ENCODE measurements around the gene PLSCR4.

The PLSCR4 gene

DNA sequence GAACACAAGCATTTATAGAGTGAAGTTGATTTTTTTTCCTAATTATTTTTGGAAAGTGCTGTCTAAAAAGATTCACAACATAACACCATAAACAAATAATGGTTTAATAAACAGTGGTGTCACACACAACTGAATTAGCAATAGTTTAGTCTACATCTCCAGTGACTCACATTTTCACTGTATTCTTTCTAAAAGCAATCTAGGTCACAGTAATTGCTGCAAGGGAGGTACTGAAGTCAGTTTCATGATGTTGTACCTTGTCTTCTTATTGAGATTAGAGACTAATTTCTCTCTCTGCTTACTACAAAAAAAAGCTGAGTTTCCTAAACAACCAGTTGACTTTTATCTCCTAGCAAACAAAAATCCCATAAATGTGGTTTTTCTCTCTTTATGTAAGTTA lies 29.6 kb downstream of the PLSCR4 start:
- H3K27ac ChIP-seq = no peak overlapping the region
- TF ChIP-seq, protein P1, sequence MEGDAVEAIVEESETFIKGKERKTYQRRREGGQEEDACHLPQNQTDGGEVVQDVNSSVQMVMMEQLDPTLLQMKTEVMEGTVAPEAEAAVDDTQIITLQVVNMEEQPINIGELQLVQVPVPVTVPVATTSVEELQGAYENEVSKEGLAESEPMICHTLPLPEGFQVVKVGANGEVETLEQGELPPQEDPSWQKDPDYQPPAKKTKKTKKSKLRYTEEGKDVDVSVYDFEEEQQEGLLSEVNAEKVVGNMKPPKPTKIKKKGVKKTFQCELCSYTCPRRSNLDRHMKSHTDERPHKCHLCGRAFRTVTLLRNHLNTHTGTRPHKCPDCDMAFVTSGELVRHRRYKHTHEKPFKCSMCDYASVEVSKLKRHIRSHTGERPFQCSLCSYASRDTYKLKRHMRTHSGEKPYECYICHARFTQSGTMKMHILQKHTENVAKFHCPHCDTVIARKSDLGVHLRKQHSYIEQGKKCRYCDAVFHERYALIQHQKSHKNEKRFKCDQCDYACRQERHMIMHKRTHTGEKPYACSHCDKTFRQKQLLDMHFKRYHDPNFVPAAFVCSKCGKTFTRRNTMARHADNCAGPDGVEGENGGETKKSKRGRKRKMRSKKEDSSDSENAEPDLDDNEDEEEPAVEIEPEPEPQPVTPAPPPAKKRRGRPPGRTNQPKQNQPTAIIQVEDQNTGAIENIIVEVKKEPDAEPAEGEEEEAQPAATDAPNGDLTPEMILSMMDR (conservative IDR thresholded peaks at IDR 0.05) = no peak
- no peak for TF ChIP-seq ZFX (IDR thresholded peaks at IDR 0.05)

GRCh38 chr3:146218880-146219866 lies 31.7 kb downstream of the PLSCR4 start:
- no peak overlapping the region for H3K27ac ChIP-seq
- no peak for TF ChIP-seq ZFX (IDR thresholded peaks at IDR 0.05)
- TF ChIP-seq, protein P1 (conservative IDR thresholded peaks at IDR 0.05) = peak; percentile 87

DNA sequence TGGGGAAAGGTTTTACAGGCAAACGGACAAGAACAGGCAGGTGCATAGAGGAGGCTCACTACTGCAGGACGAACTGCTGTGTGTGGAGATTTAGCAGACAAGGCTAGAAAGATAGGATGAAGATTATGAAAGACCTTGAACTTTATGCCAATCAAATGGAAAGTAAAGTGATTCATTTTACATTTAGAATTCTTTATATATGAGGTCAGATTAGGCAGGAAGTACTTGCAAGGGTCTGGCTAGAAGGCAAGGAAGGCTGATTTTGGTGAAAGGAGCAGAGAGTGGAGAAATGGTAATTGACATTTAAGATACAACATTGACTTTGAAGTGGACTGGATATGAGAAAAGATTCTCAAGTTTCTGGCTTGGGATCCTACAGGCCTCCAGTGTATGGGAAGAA lies 33.6 kb downstream of the PLSCR4 start:
- no peak for TF ChIP-seq ZFX (IDR thresholded peaks at IDR 0.05)
- no peak overlapping the region for H3K27ac ChIP-seq

DNA sequence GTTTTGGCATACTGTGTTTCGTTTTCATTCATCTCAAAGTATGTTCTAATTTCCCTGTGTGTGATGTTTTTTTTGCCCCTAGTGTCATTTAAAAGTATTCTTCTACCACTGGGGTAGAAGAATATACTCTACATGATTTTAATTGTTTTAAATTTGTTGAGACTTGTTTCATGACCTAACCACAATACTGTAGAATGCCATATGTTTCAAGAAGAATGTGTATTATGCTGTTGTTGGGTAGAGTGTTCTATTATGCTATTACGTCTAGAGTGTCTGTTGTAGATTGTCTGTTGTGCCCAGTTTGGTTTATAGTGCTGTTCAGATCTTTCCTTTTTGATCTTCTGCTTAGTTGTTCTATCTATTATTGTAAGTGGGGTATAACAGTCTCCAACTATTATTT lies 36.4 kb downstream of the PLSCR4 start:
- TF ChIP-seq, protein P1 (conservative IDR thresholded peaks at IDR 0.05) = no peak
- TF ChIP-seq ZFX (IDR thresholded peaks at IDR 0.05) = no peak
- H3K27ac ChIP-seq = no peak overlapping the region

DNA sequence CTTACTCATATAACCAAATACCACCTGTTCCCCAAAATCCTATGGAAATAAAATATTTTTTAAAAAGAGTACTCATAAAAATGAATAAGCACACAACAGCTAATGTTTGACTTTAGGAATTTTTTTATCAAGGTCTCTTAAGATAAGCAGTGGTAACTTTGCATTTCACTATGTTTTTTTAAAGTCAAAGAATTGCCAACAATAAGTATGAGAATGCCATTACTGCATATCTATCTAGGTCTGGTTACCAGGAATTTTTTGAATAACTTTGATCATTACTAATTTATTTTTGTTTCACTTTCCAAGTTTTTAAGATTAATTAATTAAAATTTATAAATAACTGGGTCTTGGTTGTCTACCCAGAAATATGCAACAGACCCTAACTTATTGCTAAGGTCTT lies 41.5 kb downstream of the PLSCR4 start:
- no peak overlapping the region for H3K27ac ChIP-seq
- TF ChIP-seq, protein P1 (conservative IDR thresholded peaks at IDR 0.05) = no peak
- no peak for TF ChIP-seq ZFX (IDR thresholded peaks at IDR 0.05)

GRCh38 chr3:146203776-146204175 lies 47.1 kb downstream of the PLSCR4 start:
- TF ChIP-seq ZFX (IDR thresholded peaks at IDR 0.05) = no peak
- TF ChIP-seq, protein P1 (conservative IDR thresholded peaks at IDR 0.05) = no peak
- no peak overlapping the region for H3K27ac ChIP-seq

DNA sequence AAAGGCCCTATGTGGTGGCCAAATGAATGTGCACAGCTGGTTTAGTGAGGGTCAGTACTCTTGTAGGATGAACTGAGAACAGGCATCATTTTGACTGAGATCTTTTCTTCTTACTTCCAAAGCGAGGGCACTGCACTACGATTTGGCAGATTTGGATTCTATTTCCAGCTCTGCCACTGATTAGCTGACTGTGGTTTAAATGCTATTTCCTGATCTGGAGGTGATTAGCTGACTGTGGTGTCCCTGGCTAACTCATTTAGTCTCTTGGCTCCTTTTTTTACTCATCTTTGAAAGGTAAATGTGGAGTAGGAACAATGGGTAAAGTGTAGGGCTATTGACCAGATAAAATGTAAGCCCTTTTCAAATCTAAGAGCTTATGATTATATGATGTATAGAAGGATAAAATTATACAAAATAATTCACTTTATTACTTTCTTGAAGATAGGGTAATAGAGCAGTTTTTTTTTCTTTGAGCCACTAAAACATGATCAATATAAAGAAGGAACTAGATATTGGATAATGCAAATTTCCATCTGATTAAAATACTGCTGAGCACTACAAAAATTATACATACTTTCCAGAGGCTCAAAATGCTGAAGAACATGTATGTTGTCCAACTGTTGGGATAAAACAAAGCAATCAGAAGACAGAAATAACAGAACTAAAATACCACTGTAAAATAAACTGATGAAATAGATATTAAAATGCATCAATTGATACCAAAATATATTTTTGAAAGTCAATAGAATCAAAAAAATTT lies 50.3 kb downstream of the PLSCR4 start:
- no peak overlapping the region for H3K27ac ChIP-seq
- TF ChIP-seq, protein P1 (conservative IDR thresholded peaks at IDR 0.05) = no peak
- no peak for TF ChIP-seq ZFX (IDR thresholded peaks at IDR 0.05)
